ENCODE measurements around the gene ABTB2. TPM values are rescaled to one million over a fixed set of nuclear protein-coding genes. Genes with fewer than 3 reads are reported as not detected.

The ABTB2 gene
- total RNA-seq, 1 donor from 2014 or later = 3.1 TPM

DNA sequence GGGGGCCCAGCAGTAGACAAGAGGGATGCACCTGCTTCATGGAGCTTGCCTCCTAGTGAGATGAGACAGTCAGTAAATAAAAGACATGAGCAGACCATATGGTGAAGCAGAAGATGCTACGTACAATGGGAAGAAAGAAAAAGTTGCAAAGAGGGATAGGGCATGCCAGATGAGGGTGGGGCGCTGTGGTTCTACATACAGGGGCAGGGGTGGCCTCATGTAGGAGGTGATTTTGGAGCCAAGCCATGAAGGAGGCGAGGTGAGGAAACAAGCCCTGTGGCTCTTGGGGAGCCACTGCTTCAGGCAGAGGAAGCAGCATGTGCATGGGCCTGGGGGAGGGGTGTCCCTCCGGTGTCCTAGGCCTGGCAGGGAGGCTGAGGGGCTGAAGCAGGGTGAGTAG is 237.2 kb downstream of the ABTB2 start:
- DNase-seq (ENCODE audit: low spot score in 2 of 2, unreplicated experiment in 2 of 2) = no peak
- Mint-ChIP-seq H3K4me3 (no peak overlapping the region), H3K27me3 (ENCODE audit: low read depth) (no peaks in the 10 kb centered on the region), H3K36me3 (peaks cover 51% of the 10 kb centered on the region), H3K9me3 (no peaks in the 10 kb centered on the region), H3K27ac (no peak overlapping the region), H3K4me1 (no peaks in the 10 kb centered on the region)
- TF ChIP-seq, protein P1, sequence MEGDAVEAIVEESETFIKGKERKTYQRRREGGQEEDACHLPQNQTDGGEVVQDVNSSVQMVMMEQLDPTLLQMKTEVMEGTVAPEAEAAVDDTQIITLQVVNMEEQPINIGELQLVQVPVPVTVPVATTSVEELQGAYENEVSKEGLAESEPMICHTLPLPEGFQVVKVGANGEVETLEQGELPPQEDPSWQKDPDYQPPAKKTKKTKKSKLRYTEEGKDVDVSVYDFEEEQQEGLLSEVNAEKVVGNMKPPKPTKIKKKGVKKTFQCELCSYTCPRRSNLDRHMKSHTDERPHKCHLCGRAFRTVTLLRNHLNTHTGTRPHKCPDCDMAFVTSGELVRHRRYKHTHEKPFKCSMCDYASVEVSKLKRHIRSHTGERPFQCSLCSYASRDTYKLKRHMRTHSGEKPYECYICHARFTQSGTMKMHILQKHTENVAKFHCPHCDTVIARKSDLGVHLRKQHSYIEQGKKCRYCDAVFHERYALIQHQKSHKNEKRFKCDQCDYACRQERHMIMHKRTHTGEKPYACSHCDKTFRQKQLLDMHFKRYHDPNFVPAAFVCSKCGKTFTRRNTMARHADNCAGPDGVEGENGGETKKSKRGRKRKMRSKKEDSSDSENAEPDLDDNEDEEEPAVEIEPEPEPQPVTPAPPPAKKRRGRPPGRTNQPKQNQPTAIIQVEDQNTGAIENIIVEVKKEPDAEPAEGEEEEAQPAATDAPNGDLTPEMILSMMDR (IDR thresholded peaks at IDR 0.05; ENCODE audit: unreplicated experiment) = no peak

GRCh38 chr11:34114471-34114870 is 243.3 kb downstream of the ABTB2 start:
- DNase-seq (ENCODE audit: low spot score in 2 of 2, unreplicated experiment in 2 of 2) = no peak
- Mint-ChIP-seq H3K9me3 (no peaks in the 10 kb centered on the region), H3K27me3 (ENCODE audit: low read depth) (no peaks in the 10 kb centered on the region), H3K4me3 (no peak overlapping the region), H3K4me1 (no peaks in the 10 kb centered on the region), H3K27ac (no peak overlapping the region), H3K36me3 (peaks cover 48% of the 10 kb centered on the region)
- TF ChIP-seq, protein P1 (IDR thresholded peaks at IDR 0.05; ENCODE audit: unreplicated experiment) = no peak

GRCh38 chr11:34114014-34114413 is 243.8 kb downstream of the ABTB2 start:
- H3K9me3 Mint-ChIP-seq = no peaks in the 10 kb centered on the region
- TF ChIP-seq, protein P1 (IDR thresholded peaks at IDR 0.05; ENCODE audit: unreplicated experiment) = no peak
- no peak overlapping the region for H3K4me3 Mint-ChIP-seq
- DNase-seq (ENCODE audit: low spot score in 2 of 2, unreplicated experiment in 2 of 2) = no peak
- peaks cover 52% of the 10 kb centered on the region for H3K36me3 Mint-ChIP-seq
- H3K27me3 Mint-ChIP-seq (ENCODE audit: low read depth) = no peaks in the 10 kb centered on the region
- H3K4me1 Mint-ChIP-seq = no peaks in the 10 kb centered on the region
- H3K27ac Mint-ChIP-seq = no peak overlapping the region

GRCh38 chr11:34111722-34112270 is 246.0 kb downstream of the ABTB2 start:
- no peak overlapping the region for H3K4me3 Mint-ChIP-seq
- peaks cover 7% of the 10 kb centered on the region for H3K4me1 Mint-ChIP-seq
- H3K27ac Mint-ChIP-seq = no peak overlapping the region
- peaks cover 46% of the 10 kb centered on the region for H3K36me3 Mint-ChIP-seq
- TF ChIP-seq, protein P1 (IDR thresholded peaks at IDR 0.05; ENCODE audit: unreplicated experiment) = no peak
- no peak for DNase-seq (ENCODE audit: low spot score in 2 of 2, unreplicated experiment in 2 of 2)
- no peaks in the 10 kb centered on the region for H3K27me3 Mint-ChIP-seq (ENCODE audit: low read depth)
- H3K9me3 Mint-ChIP-seq = no peaks in the 10 kb centered on the region

DNA sequence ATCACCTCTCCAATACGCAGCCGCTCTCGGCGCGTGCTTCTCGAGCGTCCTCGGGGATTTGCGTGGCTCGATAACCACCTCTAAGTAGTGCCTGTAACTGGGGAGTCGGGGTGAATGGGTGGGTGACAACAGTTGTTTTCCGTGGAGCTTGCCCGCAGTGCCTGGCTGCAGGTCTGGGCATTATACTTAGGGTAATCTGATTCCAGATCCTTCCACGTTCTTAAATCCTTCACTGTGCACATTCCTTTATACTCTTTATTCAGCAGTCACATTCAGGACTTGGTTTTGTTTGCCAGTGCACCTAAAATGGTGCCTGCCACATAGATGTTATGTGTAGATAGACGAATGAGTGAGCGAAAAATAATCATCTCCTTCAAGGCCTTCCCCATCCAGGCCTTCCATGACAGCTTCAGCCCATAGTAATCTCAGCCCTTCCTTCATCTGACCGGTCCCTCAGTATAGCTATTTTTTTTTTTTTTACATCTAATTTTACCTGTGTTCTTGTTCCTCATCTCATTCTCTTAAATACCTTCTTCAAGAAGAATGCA is 251.8 kb downstream of the ABTB2 start:
- Mint-ChIP-seq H3K4me3 (peak overlapping the region; percentile 97), H3K36me3 (peaks cover 15% of the 10 kb centered on the region), H3K27me3 (ENCODE audit: low read depth) (no peaks in the 10 kb centered on the region), H3K9me3 (no peaks in the 10 kb centered on the region), H3K27ac (peak overlapping the region; percentile 98), H3K4me1 (peaks cover 22% of the 10 kb centered on the region)
- TF ChIP-seq, protein P1 (IDR thresholded peaks at IDR 0.05; ENCODE audit: unreplicated experiment) = no peak
- DNase-seq (ENCODE audit: low spot score in 2 of 2, unreplicated experiment in 2 of 2) = no peak
